ENCODE data around the gene MSTN.

GRCh38 chr2:190068764-190069163 lies 6.2 kb upstream of the MSTN start:
- TF ChIP-seq CTCF (IDR thresholded peaks at IDR 0.05) = no peak
- no peak for TF ChIP-seq POLR2AphosphoS5 (IDR thresholded peaks at IDR 0.05)
- TF ChIP-seq POLR2A (IDR thresholded peaks at IDR 0.05; ENCODE audit: low read depth) = no peak

Measured in esophagus muscularis mucosa (tissue), 3 donors.